SU-DHL-6 (cell line): ENCODE measurements around the gene SLC36A1.

Source experiments
- CTCF ChIP-seq: fragments of 200-600 bp; sonication (generic); IDR thresholded peaks from one replicate; pipeline ENCODE4 v1.5.1; 2017; ENCODE audit warnings: antibody characterized with exemption, mild to moderate bottlenecking, low read length, moderate library complexity; ENCODE audit not compliant: insufficient read depth, poor library complexity, severe bottlenecking
- EZH2phosphoT487 ChIP-seq: fragments of 200-600 bp; sonication (generic), shearing (Covaris generic); conservative IDR thresholded peaks from 2 replicates; pipeline ENCODE4 v1.6.1; 2018; ENCODE audit warnings: mild to moderate bottlenecking, antibody characterized with exemption, low read length, moderate library complexity, mixed read lengths

DNA sequence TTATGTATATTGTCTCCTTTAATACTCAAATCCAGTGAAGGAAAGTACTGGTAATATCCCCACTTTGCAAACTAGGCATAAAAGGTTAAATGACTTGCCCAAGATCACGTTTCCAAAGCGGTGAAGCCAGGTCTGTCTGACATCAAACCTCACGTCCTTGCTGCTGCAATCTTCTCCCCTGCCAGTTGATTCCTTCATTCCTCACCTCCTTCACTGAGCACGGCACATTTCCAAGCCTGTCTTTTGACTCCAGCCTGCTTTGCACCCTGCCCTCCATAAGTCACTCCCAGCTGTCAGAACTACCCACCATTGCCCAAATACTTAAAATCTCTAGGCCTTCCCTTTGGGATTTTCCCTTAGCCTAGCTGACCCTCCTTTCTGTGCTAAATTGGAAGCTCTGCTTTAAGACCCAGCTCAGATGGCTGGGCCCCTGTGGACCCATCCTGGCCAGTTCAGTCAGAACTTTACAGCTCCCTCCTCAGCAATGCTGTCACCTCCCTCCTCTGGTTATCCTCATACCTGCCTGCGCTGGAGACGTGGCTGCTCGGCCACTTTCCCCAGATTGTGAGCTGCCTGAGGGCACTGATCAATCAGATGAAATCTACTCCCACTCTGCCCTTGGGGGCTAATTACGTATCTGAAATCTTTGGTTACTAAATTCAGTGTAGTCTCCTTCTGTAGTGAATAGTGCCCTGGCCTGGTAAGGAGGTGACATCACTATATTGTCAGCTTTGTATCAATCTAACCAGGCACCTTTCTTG, 51.2 kb downstream of the SLC36A1 start:
- TF ChIP-seq CTCF (no peak), EZH2phosphoT487 (no peak)
